ENCODE measurements around the gene SERINC4.

SERINC4 gene

DNA sequence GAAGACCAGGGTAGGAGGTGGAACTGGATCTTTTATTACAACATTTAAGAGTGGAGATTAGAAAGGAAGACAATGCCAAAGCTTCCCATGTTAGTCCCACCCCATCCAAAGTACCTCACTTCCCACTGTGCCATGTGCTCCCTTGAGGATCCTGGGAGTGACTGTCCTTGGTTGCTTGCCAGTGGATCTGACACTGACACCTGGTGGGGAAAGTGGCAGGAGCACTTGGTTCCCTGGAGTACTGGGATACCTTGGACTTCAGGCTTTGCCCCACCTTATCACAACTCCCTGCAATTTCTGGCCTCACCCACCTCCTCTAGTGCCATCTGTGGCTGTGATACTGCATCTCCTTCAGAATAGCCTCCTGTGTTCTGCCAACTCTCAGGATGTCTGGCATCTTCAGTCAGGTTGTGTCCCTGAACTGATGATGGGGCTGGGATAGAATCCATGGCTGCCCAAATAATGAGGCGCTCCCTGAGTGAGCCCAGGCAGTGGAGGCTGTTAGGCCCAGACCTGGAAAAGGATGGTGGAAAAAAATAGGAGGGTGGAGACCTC is 24.5 kb downstream of the SERINC4 start:
- Histone ChIP-seq H3K4me2 (no peak overlapping the region), H2AFZ (ENCODE audit: low read depth) (no peak overlapping the region), H3K27ac (no peak overlapping the region), H3K27me3 (ENCODE audit: insufficient read depth, low read depth) (peaks cover 20% of the 10 kb centered on the region), H3K79me2 (ENCODE audit: insufficient read depth, low read depth) (no peaks in the 10 kb centered on the region), H4K20me1 (ENCODE audit: insufficient read depth) (0 out of 2 replicates have a peak, but pooled peaks cover 4% of the 10 kb centered on the region), H3K9ac (no peak overlapping the region), H3K4me3 (IDR thresholded peaks at IDR 0.05; ENCODE audit: insufficient read depth, low read depth, low read length) (no peak overlapping the region), H3K36me3 (ENCODE audit: insufficient read depth) (no peaks in the 10 kb centered on the region; the same call in 1 of the 2 replicates), H3K4me1 (ENCODE audit: low read depth, poor library complexity, severe bottlenecking) (peaks cover 10% of the 10 kb centered on the region)
- TF ChIP-seq, protein P1, sequence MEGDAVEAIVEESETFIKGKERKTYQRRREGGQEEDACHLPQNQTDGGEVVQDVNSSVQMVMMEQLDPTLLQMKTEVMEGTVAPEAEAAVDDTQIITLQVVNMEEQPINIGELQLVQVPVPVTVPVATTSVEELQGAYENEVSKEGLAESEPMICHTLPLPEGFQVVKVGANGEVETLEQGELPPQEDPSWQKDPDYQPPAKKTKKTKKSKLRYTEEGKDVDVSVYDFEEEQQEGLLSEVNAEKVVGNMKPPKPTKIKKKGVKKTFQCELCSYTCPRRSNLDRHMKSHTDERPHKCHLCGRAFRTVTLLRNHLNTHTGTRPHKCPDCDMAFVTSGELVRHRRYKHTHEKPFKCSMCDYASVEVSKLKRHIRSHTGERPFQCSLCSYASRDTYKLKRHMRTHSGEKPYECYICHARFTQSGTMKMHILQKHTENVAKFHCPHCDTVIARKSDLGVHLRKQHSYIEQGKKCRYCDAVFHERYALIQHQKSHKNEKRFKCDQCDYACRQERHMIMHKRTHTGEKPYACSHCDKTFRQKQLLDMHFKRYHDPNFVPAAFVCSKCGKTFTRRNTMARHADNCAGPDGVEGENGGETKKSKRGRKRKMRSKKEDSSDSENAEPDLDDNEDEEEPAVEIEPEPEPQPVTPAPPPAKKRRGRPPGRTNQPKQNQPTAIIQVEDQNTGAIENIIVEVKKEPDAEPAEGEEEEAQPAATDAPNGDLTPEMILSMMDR (conservative IDR thresholded peaks at IDR 0.05; ENCODE audit: low read depth, low read length), result no peak

DNA sequence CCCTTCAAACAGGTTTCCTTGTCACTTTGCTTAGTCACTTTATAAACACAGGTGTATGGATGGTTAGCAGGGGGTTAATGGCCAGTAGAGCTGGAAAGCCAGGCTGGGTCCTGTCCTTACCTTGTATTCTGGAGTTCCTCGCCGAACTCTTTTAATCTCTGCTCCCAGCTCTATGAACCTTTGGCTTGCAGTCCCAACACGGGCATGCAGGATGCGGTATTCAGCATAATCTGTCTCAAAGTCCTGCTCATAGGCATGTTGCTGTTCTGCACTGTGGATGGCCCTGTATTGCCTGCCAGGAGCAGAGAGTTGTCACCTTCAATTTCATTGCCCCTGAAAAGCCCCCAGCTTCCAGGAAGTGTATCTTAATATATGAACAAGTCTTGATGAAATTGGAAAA is 26.0 kb downstream of the SERINC4 start:
- no peaks in the 10 kb centered on the region for H3K79me2 ChIP-seq (ENCODE audit: insufficient read depth, low read depth)
- 0 out of 2 replicates have a peak, but pooled peaks cover 4% of the 10 kb centered on the region for H4K20me1 ChIP-seq (ENCODE audit: insufficient read depth)
- no peak overlapping the region for H3K4me2 ChIP-seq
- H3K27me3 ChIP-seq (ENCODE audit: insufficient read depth, low read depth), result peaks cover 8% of the 10 kb centered on the region
- TF ChIP-seq, protein P1 (conservative IDR thresholded peaks at IDR 0.05; ENCODE audit: low read depth, low read length), result no peak
- H3K27ac ChIP-seq, result no peak overlapping the region
- peaks cover 8% of the 10 kb centered on the region; the same call in 1 of the 2 replicates for H3K36me3 ChIP-seq (ENCODE audit: insufficient read depth)
- H3K4me3 ChIP-seq (IDR thresholded peaks at IDR 0.05; ENCODE audit: insufficient read depth, low read depth, low read length), result no peak overlapping the region
- no peak overlapping the region for H2AFZ ChIP-seq (ENCODE audit: low read depth)
- H3K9ac ChIP-seq, result no peak overlapping the region
- H3K4me1 ChIP-seq (ENCODE audit: low read depth, poor library complexity, severe bottlenecking), result peaks cover 10% of the 10 kb centered on the region

DNA sequence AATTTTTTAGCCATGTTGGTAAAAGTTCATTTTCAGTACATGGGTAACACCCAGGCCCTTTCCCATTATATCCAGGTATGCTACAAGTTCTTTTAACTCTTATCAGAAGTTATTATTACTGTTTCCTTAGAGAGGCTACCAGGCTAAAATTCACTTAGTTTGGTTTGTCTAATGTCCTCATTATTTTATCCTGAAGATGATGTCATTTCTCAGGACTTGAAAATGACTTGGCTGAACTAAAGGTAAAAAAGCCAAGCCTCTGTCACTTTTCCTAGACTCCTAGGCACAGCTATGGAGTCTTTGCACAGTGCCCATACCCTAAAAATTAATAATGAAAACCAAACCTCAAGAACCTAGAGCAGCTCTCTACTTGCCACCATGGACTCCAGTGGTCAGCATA is 27.4 kb downstream of the SERINC4 start:
- H3K4me1 ChIP-seq (ENCODE audit: low read depth, poor library complexity, severe bottlenecking), result peaks cover 3% of the 10 kb centered on the region
- H2AFZ ChIP-seq (ENCODE audit: low read depth), result no peak overlapping the region
- no peak overlapping the region for H3K4me2 ChIP-seq
- no peaks in the 10 kb centered on the region for H3K27me3 ChIP-seq (ENCODE audit: insufficient read depth, low read depth)
- no peak overlapping the region for H3K27ac ChIP-seq
- TF ChIP-seq, protein P1 (conservative IDR thresholded peaks at IDR 0.05; ENCODE audit: low read depth, low read length), result no peak
- H4K20me1 ChIP-seq (ENCODE audit: insufficient read depth), result 0 out of 2 replicates have a peak, but pooled peaks cover 4% of the 10 kb centered on the region
- peaks cover 8% of the 10 kb centered on the region; the same call in 1 of the 2 replicates for H3K36me3 ChIP-seq (ENCODE audit: insufficient read depth)
- no peaks in the 10 kb centered on the region for H3K79me2 ChIP-seq (ENCODE audit: insufficient read depth, low read depth)
- H3K9ac ChIP-seq, result no peak overlapping the region
- no peak overlapping the region for H3K4me3 ChIP-seq (IDR thresholded peaks at IDR 0.05; ENCODE audit: insufficient read depth, low read depth, low read length)

DNA sequence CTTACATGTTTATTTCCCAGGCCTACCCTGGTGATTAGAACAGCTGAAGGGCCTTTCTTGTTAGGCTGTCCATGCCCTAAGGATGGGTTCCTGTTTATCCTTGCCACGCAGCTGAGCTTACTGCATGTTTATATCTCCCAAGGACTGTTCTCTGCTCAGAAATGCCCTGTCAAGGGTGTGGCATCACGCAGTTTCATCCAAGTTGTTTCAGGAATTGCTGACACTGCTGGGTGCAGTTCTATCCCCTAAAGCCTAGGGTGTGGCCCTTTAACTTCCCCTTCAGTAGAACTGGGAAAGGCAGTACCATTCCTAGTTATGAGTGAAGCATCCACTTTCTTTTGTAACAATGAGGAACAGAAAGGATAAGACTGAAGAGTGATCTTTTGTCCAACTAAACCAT is 28.2 kb downstream of the SERINC4 start:
- Histone ChIP-seq H2AFZ (ENCODE audit: low read depth) (no peak overlapping the region), H3K4me3 (IDR thresholded peaks at IDR 0.05; ENCODE audit: insufficient read depth, low read depth, low read length) (no peak overlapping the region), H3K79me2 (ENCODE audit: insufficient read depth, low read depth) (no peaks in the 10 kb centered on the region), H3K27me3 (ENCODE audit: insufficient read depth, low read depth) (no peaks in the 10 kb centered on the region), H3K9ac (no peak overlapping the region), H3K4me2 (no peak overlapping the region), H3K4me1 (ENCODE audit: low read depth, poor library complexity, severe bottlenecking) (no peaks in the 10 kb centered on the region), H3K36me3 (ENCODE audit: insufficient read depth) (peaks cover 8% of the 10 kb centered on the region; the same call in 1 of the 2 replicates), H3K27ac (no peak overlapping the region), H4K20me1 (ENCODE audit: insufficient read depth) (0 out of 2 replicates have a peak, but pooled peaks cover 4% of the 10 kb centered on the region)
- TF ChIP-seq, protein P1 (conservative IDR thresholded peaks at IDR 0.05; ENCODE audit: low read depth, low read length), result no peak
